HepG2 (cell line): ENCODE data around the gene ZNF687. TPM values are rescaled to one million over a fixed set of nuclear protein-coding genes. Genes with fewer than 3 reads are reported as not detected.

Experiments
- ARNTL ChIP-seq: sonication (generic); formaldehyde crosslinking; IDR thresholded peaks from 2 replicates; pipeline ENCODE4 v1.4.0; 2020; ENCODE audit warnings: mild to moderate bottlenecking, missing genetic modification reagents
- FOXC1 ChIP-seq: sonication (generic); formaldehyde crosslinking; IDR thresholded peaks from 2 replicates; pipeline ENCODE4 v1.8.0; 2022; ENCODE audit warnings: mild to moderate bottlenecking, missing genetic modification reagents, borderline replicate concordance
- HBP1 ChIP-seq: IDR thresholded peaks from 2 replicates; pipeline ENCODE4 v1.6.1; 2016; ENCODE audit warnings: low read depth, control low read depth
- HMGXB3 ChIP-seq: sonication (generic); formaldehyde crosslinking; IDR thresholded peaks from 2 replicates; pipeline ENCODE4 v1.4.0; 2020; ENCODE audit warnings: missing genetic modification reagents, borderline replicate concordance
- MTF1 ChIP-seq: sonication (generic); formaldehyde crosslinking; IDR thresholded peaks from 2 replicates; pipeline ENCODE4 v1.5.0; 2020; ENCODE audit warnings: missing genetic modification reagents
- MYPOP ChIP-seq: sonication (generic); formaldehyde crosslinking; IDR thresholded peaks from 2 replicates; pipeline ENCODE4 v1.8.1; 2023; ENCODE audit warnings: mild to moderate bottlenecking, moderate library complexity, missing genetic modification reagents
- SALL1 ChIP-seq: sonication (generic); formaldehyde crosslinking; IDR thresholded peaks from 2 replicates; pipeline ENCODE4 v1.8.0; 2022; ENCODE audit warnings: mild to moderate bottlenecking, missing genetic modification reagents
- SAP130 ChIP-seq: IDR thresholded peaks from 2 replicates; pipeline ENCODE4 v1.6.1; 2016; ENCODE audit warnings: low read depth
- SNRNP70 ChIP-seq: fragments of 200-400 bp; formaldehyde crosslinking; IDR thresholded peaks from 2 replicates; pipeline ENCODE4 v1.6.1; 2017; ENCODE audit warnings: mild to moderate bottlenecking, low read depth, low read length, moderate library complexity
- ZFY ChIP-seq: sonication (generic); formaldehyde crosslinking; IDR thresholded peaks from 2 replicates; pipeline ENCODE4 v1.4.0; 2020; ENCODE audit warnings: missing genetic modification reagents
- ZMYM3 ChIP-seq: sonication (generic); formaldehyde crosslinking; IDR thresholded peaks from 2 replicates; pipeline ENCODE4 v1.5.1; 2020; ENCODE audit warnings: mild to moderate bottlenecking, missing genetic modification reagents
- ZNF331 ChIP-seq: sonication (generic); formaldehyde crosslinking; IDR thresholded peaks from 2 replicates; pipeline ENCODE4 v1.4.0; 2020; ENCODE audit warnings: missing genetic modification reagents
- ZNF563 ChIP-seq: sonication (generic); formaldehyde crosslinking; IDR thresholded peaks from 2 replicates; pipeline ENCODE4 v1.8.0; 2022; ENCODE audit warnings: mild to moderate bottlenecking, moderate library complexity, missing genetic modification reagents
- ZNF687 ChIP-seq: sonication (generic); formaldehyde crosslinking; IDR thresholded peaks from 2 replicates; pipeline ENCODE4 v1.5.1; 2020; ENCODE audit warnings: mild to moderate bottlenecking, missing genetic modification reagents, moderate library complexity
- ZNF770 ChIP-seq: sonication (generic); formaldehyde crosslinking; IDR thresholded peaks from 2 replicates; pipeline ENCODE4 v1.5.0; 2020; ENCODE audit warnings: mild to moderate bottlenecking, missing genetic modification reagents
- polyA plus RNA-seq, 8 experiments: library from polyadenylated mRNA; depleted of rRNA in 3 of 8; stranded (reverse) in 7 of 8; unstranded in 1 of 8; fragments of >200 nt; fragmentation: Illumina TruSeq in 4 of 8; extraction: Trizol in 4 of 8; gene quantifications; 2 replicates each; pipeline versions ENCODE4 v1.2.1 to v1.2.3, GENCODE V29; 2011 to 2016; ENCODE audit warnings: low read depth in 4 of 8, missing spikeins in 1 of 8, mixed read lengths in 1 of 8; ENCODE audit not compliant: insufficient read depth in 1 of 8
- total RNA-seq, 5 experiments: library from RNA; depleted of rRNA; stranded (reverse); fragments of >200 nt; fragmentation: Illumina TruSeq; extraction: Trizol; gene quantifications; 2 replicates each; pipeline ENCODE4 v1.2.3, GENCODE V29; 2016; ENCODE audit warnings: low read depth in 1 of 5

Gene ZNF687
- total and polyA plus RNA-seq, 2 of the 13 experiments (the other 11 are each of a cell fraction or from before 2014, with no cell fraction given), result 14.1 to 16.5 TPM

GRCh38 chr1:151327903-151328674, 46.0 kb downstream of the ZNF687 start (continued):
- TF ChIP-seq ZNF687, result peak; percentile 68
- 0 out of 2 replicates have a peak, but pooled peaks have one; percentile 19 for TF ChIP-seq HMGXB3 (CRISPR knock-in tag)
- TF ChIP-seq ZNF770 (CRISPR knock-in tag), result peak; percentile 91
- TF ChIP-seq MTF1, result no peak
- TF ChIP-seq SAP130 (CRISPR knock-in tag), result peak; percentile 27; the same call in 1 of the 2 replicates
- TF ChIP-seq ZMYM3, result 0 out of 2 replicates have a peak, but pooled peaks have one; percentile 13
- TF ChIP-seq SALL1 (CRISPR knock-in tag), result peak; percentile 27; the same call in 1 of the 2 replicates
- TF ChIP-seq FOXC1 (CRISPR knock-in tag), result no peak
- peak; percentile 47 for TF ChIP-seq ZFY
- TF ChIP-seq ZNF563 (CRISPR knock-in tag), result 0 out of 2 replicates have a peak, but pooled peaks have one; percentile 38
- TF ChIP-seq ZNF331 (CRISPR knock-in tag), result no peak
- no peak for TF ChIP-seq SNRNP70
- TF ChIP-seq ARNTL (CRISPR knock-in tag), result 0 out of 2 replicates have a peak, but pooled peaks have one; percentile 16
- 0 out of 2 replicates have a peak, but pooled peaks have one; percentile 20 for TF ChIP-seq MYPOP (CRISPR knock-in tag)
- 0 out of 2 replicates have a peak, but pooled peaks have one; percentile 0 for TF ChIP-seq HBP1 (CRISPR knock-in tag)
